Stimulated activated CD8-positive, alpha-beta memory T cell treated with anti-CD3 and anti-CD28 coated beads, Interleukin-15, amount 100 ng/mL, for 24 hours (primary cell): Measurements from ENCODE around the gene PFN3.
A peak's percentile ranks its signal among the peaks of the same experiment; 100 is the strongest.
"Not testable (repeated sequence)": the region's sequence is repeated elsewhere in the genome, so short reads cannot be mapped to it uniquely, and the experiment has no call there.

Experiments used
- DNase-seq: peaks from one replicate; pipeline ENCODE4 v3.0.0-alpha.2; 2020; ENCODE audit warnings: low read depth

PFN3 gene

GRCh38 chr5:177425196-177425800 is 24.8 kb upstream of the PFN3 start:
- DNase-seq, result no peak

- no peak for DNase-seq
Measured at GRCh38 chr5:177423671-177424070, 23.2 kb upstream of the PFN3 start.

GRCh38 chr5:177421062-177421798 is 20.8 kb upstream of the PFN3 start:
- DNase-seq, result no peak

GRCh38 chr5:177420472-177420871 is 20.0 kb upstream of the PFN3 start:
- not testable (repeated sequence) for DNase-seq

- no peak for DNase-seq
Measured at GRCh38 chr5:177419046-177419445, 18.6 kb upstream of the PFN3 start.

- not testable (repeated sequence) for DNase-seq
Measured at GRCh38 chr5:177417081-177417480, 16.6 kb upstream of the PFN3 start.

GRCh38 chr5:177414481-177414880 is 14.0 kb upstream of the PFN3 start:
- no peak for DNase-seq

GRCh38 chr5:177412603-177413233 is 12.3 kb upstream of the PFN3 start:
- no peak for DNase-seq

GRCh38 chr5:177410575-177410974 is 10.1 kb upstream of the PFN3 start:
- DNase-seq, result no peak

GRCh38 chr5:177409043-177409801 is 8.8 kb upstream of the PFN3 start, which contains the start of gene F12:
Gene F12, minus strand, starts transcription at chr5:177409564. Its CDS starts 37 bp downstream, at chr5:177409527.
- no peak for DNase-seq

GRCh38 chr5:177405805-177406204 is 5.3 kb upstream of the PFN3 start:
- no peak for DNase-seq

GRCh38 chr5:177405312-177405711 is 4.9 kb upstream of the PFN3 start:
- no peak for DNase-seq

- DNase-seq, result no peak
Measured at GRCh38 chr5:177404641-177405179, 4.2 kb upstream of the PFN3 start.

- DNase-seq, result peak; percentile 55
Measured at GRCh38 chr5:177403792-177404640, 3.6 kb upstream of the PFN3 start.

GRCh38 chr5:177403102-177403791 is 2.8 kb upstream of the PFN3 start:
- DNase-seq, result no peak

- no peak for DNase-seq
Measured at GRCh38 chr5:177402271-177403043, 2.0 kb upstream of the PFN3 start.

GRCh38 chr5:177397875-177398390 is 2.5 kb downstream of the PFN3 start:
- no peak for DNase-seq

GRCh38 chr5:177396807-177397206 is 3.7 kb downstream of the PFN3 start:
- DNase-seq, result no peak

- no peak for DNase-seq
Measured at GRCh38 chr5:177396078-177396477, 4.4 kb downstream of the PFN3 start.

GRCh38 chr5:177393990-177394389 is 6.5 kb downstream of the PFN3 start:
- DNase-seq, result no peak
